HEK293 (cell line): Measurements from ENCODE around the gene TLE1.

ENCODE experiments used
- CTCF ChIA-PET: fragments of 350-600 bp; formaldehyde crosslinking; extraction: SDS; loops from one replicate; lab custom pipeline; 2021; ENCODE audit warnings: antibody characterized with exemption; lab: Yijun Ruan, JAX
- POLR2A ChIA-PET: fragments of 300-600 bp; formaldehyde crosslinking; extraction: SDS; loops from one replicate; lab custom pipeline; 2020; ENCODE audit warnings: antibody characterized with exemption, inconsistent platforms; lab: Yijun Ruan, JAX
- H3K27ac ChIP-seq: fragments of 200-500 bp; sonication (Bioruptor generic); 2 replicates; pipeline ENCODE4 v1.5.1; 2014; ENCODE audit warnings: low read depth, low read length, control low read depth, inconsistent platforms; ENCODE audit errors: extremely low read depth
- H3K36me3 ChIP-seq, 2 experiments: fragments of 200-500 bp in 1 of 2; sonication (Bioruptor generic) in 1 of 2; 1 replicate in 1 of 2; 2 replicates in 1 of 2; pipeline ENCODE4 v1.5.1; 2014 to 2017; ENCODE audit warnings: inconsistent platforms in 2 of 2, low read length in 2 of 2; ENCODE audit not compliant: control insufficient read depth in 2 of 2, insufficient read depth in 1 of 2
- H3K4me1 ChIP-seq: fragments of 200-500 bp; sonication (Bioruptor generic); 2 replicates; pipeline ENCODE4 v1.5.1; 2014; ENCODE audit warnings: mild to moderate bottlenecking, low read length, inconsistent platforms; ENCODE audit not compliant: control insufficient read depth, insufficient read depth
- H3K4me3 ChIP-seq: 2 replicates; pipeline ENCODE4 v1.5.1; 2011; ENCODE audit warnings: low read depth, mild to moderate bottlenecking, control low read depth, low read length, moderate library complexity
- H3K9me3 ChIP-seq: fragments of 200-500 bp; sonication (Bioruptor generic); 2 replicates; pipeline ENCODE4 v1.5.1; 2014; ENCODE audit warnings: low read depth, low read length, inconsistent platforms; ENCODE audit not compliant: control insufficient read depth, insufficient read depth
- BCL6B ChIP-seq: fragments of 450-650 bp; formaldehyde crosslinking; IDR thresholded peaks from 2 replicates; pipeline ENCODE4 v1.5.1; 2017; ENCODE audit warnings: missing biosample characterization, missing genetic modification characterization
- FEZF1 ChIP-seq: fragments of 450-650 bp; formaldehyde crosslinking; IDR thresholded peaks from 2 replicates; pipeline ENCODE4 v1.5.1; 2016; ENCODE audit warnings: missing biosample characterization, missing genetic modification characterization
- HIC1 ChIP-seq: fragments of 450-650 bp; formaldehyde crosslinking; IDR thresholded peaks from 2 replicates; pipeline ENCODE4 v1.5.1; 2016; ENCODE audit warnings: missing biosample characterization, missing genetic modification characterization
- HOXD13 ChIP-seq: sonication (generic); formaldehyde crosslinking; IDR thresholded peaks from 2 replicates; pipeline ENCODE4 v1.8.0; 2022; ENCODE audit warnings: missing genetic modification reagents, borderline replicate concordance
- KLF7 ChIP-seq: fragments of 450-650 bp; formaldehyde crosslinking; IDR thresholded peaks from 2 replicates; pipeline ENCODE4 v1.5.1; 2016; ENCODE audit warnings: missing biosample characterization, missing genetic modification characterization, borderline replicate concordance
- KLF8 ChIP-seq: fragments of 450-650 bp; formaldehyde crosslinking; IDR thresholded peaks from 2 replicates; pipeline ENCODE4 v1.5.1; 2016; ENCODE audit warnings: missing biosample characterization, missing genetic modification characterization
- MYNN ChIP-seq: fragments of 450-650 bp; formaldehyde crosslinking; IDR thresholded peaks from 2 replicates; pipeline ENCODE4 v1.5.1; 2016; ENCODE audit warnings: missing biosample characterization, missing genetic modification characterization, borderline replicate concordance
- PATZ1 ChIP-seq: fragments of 450-650 bp; formaldehyde crosslinking; IDR thresholded peaks from 2 replicates; pipeline ENCODE4 v1.5.1; 2016; ENCODE audit warnings: missing biosample characterization, missing genetic modification characterization
- PRDM1 ChIP-seq: fragments of 450-650 bp; formaldehyde crosslinking; IDR thresholded peaks from 2 replicates; pipeline ENCODE4; 2016; ENCODE audit warnings: missing biosample characterization, missing genetic modification characterization
- ZBTB8A ChIP-seq: fragments of 450-650 bp; formaldehyde crosslinking; IDR thresholded peaks from 2 replicates; pipeline ENCODE4 v1.5.1; 2016; ENCODE audit warnings: missing biosample characterization, missing genetic modification characterization
- ZEB2 ChIP-seq: fragments of 450-650 bp; formaldehyde crosslinking; IDR thresholded peaks from 2 replicates; pipeline ENCODE4 v1.5.1; 2016; ENCODE audit warnings: missing biosample characterization, missing genetic modification characterization
- ZNF133 ChIP-seq: fragments of 450-650 bp; formaldehyde crosslinking; IDR thresholded peaks from 2 replicates; pipeline ENCODE4 v1.5.1; 2016; ENCODE audit warnings: missing biosample characterization, missing genetic modification characterization
- ZNF140 ChIP-seq: fragments of 450-650 bp; formaldehyde crosslinking; IDR thresholded peaks from 2 replicates; pipeline ENCODE4 v1.5.1; 2016; ENCODE audit warnings: missing biosample characterization, missing genetic modification characterization
- ZNF274 ChIP-seq, 2 experiments: fragments of 200-500 bp in 1 of 2; fragments of 450-650 bp in 1 of 2; sonication (Bioruptor generic) in 1 of 2; formaldehyde crosslinking in 1 of 2; IDR thresholded peaks; 2 replicates each; pipeline versions ENCODE4 v1.5.1 to v1.6.1; 2014 to 2016; ENCODE audit warnings: borderline replicate concordance in 1 of 2, inconsistent platforms in 1 of 2, low read length in 1 of 2, missing biosample characterization in 1 of 2, missing genetic modification characterization in 1 of 2
- ZNF292 ChIP-seq: fragments of 450-650 bp; formaldehyde crosslinking; IDR thresholded peaks from 2 replicates; pipeline ENCODE4 v1.5.1; 2016; ENCODE audit warnings: low read depth, missing biosample characterization, missing genetic modification characterization, borderline replicate concordance
- ZNF335 ChIP-seq: fragments of 450-650 bp; formaldehyde crosslinking; conservative IDR thresholded peaks from 2 replicates; pipeline ENCODE4 v1.5.1; 2016; ENCODE audit warnings: missing biosample characterization, missing genetic modification characterization
- ZNF350 ChIP-seq: fragments of 450-650 bp; formaldehyde crosslinking; IDR thresholded peaks from 2 replicates; pipeline ENCODE4 v1.5.0; 2017; ENCODE audit warnings: missing biosample characterization, mild to moderate bottlenecking, missing genetic modification characterization
- ZNF354C ChIP-seq: fragments of 450-650 bp; formaldehyde crosslinking; IDR thresholded peaks from 2 replicates; pipeline ENCODE4 v1.5.1; 2016; ENCODE audit warnings: missing biosample characterization, missing genetic modification characterization, low read depth, borderline replicate concordance
- ZNF423 ChIP-seq: fragments of 450-650 bp; formaldehyde crosslinking; IDR thresholded peaks from 2 replicates; pipeline ENCODE4 v1.5.1; 2016; ENCODE audit warnings: missing biosample characterization, missing genetic modification characterization
- ZNF473 ChIP-seq: fragments of 450-650 bp; formaldehyde crosslinking; IDR thresholded peaks from 2 replicates; pipeline ENCODE4 v1.5.1; 2017; ENCODE audit warnings: missing biosample characterization, missing genetic modification characterization
- ZNF488 ChIP-seq: fragments of 450-650 bp; formaldehyde crosslinking; IDR thresholded peaks from 2 replicates; pipeline ENCODE4 v1.5.1; 2016; ENCODE audit warnings: missing biosample characterization, missing genetic modification characterization
- ZNF529 ChIP-seq: fragments of 450-650 bp; formaldehyde crosslinking; IDR thresholded peaks from 2 replicates; pipeline ENCODE4 v1.5.1; 2017; ENCODE audit warnings: missing genetic modification characterization, missing biosample characterization; ENCODE audit not compliant: insufficient replicate concordance
- ZNF621 ChIP-seq: fragments of 450-650 bp; formaldehyde crosslinking; IDR thresholded peaks from 2 replicates; pipeline ENCODE4 v1.5.1; 2017; ENCODE audit warnings: missing biosample characterization, missing genetic modification characterization
- ZNF624 ChIP-seq: fragments of 450-650 bp; formaldehyde crosslinking; IDR thresholded peaks from 2 replicates; pipeline ENCODE4 v1.5.1; 2017; ENCODE audit warnings: missing biosample characterization, missing genetic modification characterization
- ZNF626 ChIP-seq: fragments of 450-650 bp; sonication (Bioruptor Pico); formaldehyde crosslinking; IDR thresholded peaks from 2 replicates; pipeline ENCODE4 v1.5.1; 2018; ENCODE audit warnings: missing biosample characterization, missing genetic modification characterization, inconsistent platforms
- ZNF664 ChIP-seq: fragments of 450-650 bp; formaldehyde crosslinking; IDR thresholded peaks from 2 replicates; pipeline ENCODE4 v1.5.1; 2016; ENCODE audit warnings: missing biosample characterization, missing genetic modification characterization
- ZNF747 ChIP-seq: fragments of 450-650 bp; formaldehyde crosslinking; IDR thresholded peaks from 2 replicates; pipeline ENCODE4 v1.5.1; 2016; ENCODE audit warnings: missing biosample characterization, missing genetic modification characterization
- ZNF76 ChIP-seq: fragments of 450-650 bp; formaldehyde crosslinking; IDR thresholded peaks from 2 replicates; pipeline ENCODE4; 2016; ENCODE audit warnings: low read depth, missing biosample characterization, missing genetic modification characterization, borderline replicate concordance
- ZNF785 ChIP-seq: fragments of 450-650 bp; formaldehyde crosslinking; IDR thresholded peaks from 2 replicates; pipeline ENCODE4 v1.5.1; 2016; ENCODE audit warnings: missing biosample characterization, missing genetic modification characterization

Gene TLE1

GRCh38 chr9:81693671-81694378, 4.5 kb upstream of the TLE1 start (continued):
- TF ChIP-seq ZBTB8A (tag by site-specific recombination) (no peak), ZNF785 (tag by site-specific recombination) (no peak), ZNF140 (no peak), HIC1 (tag by site-specific recombination) (no peak), ZNF76 (tag by site-specific recombination) (no peak)

GRCh38 chr9:81690251-81690851, 1.0 kb upstream of the TLE1 start:
- Histone ChIP-seq H3K4me1 (peaks cover 14% of the 10 kb centered on the region), H3K27ac (peak overlapping the region; percentile 93), H3K9me3 (no peaks in the 10 kb centered on the region), H3K4me3 (peak overlapping the region; percentile 47), H3K36me3 (peaks cover 0 to 5% of the 10 kb centered on the region in 2 experiments; a peak in 1 of 3 replicates)
- ChIA-PET CTCF (interaction anchor here (0.7 kb wide), 1 partner anchor 487 kb away, joined by 3 read pairs; no protein-coding TSS in a partner anchor), POLR2A (interaction anchor here (0.6 to 2.6 kb wide), 5 partner anchors 34 to 916 kb away, joined by 3 to 13 read pairs (median 4); no protein-coding TSS in a partner anchor)
- TF ChIP-seq PRDM1 (tag by site-specific recombination) (no peak), ZNF624 (tag by site-specific recombination) (no peak), ZNF354C (tag by site-specific recombination) (no peak), ZNF621 (tag by site-specific recombination) (no peak), KLF8 (tag by site-specific recombination) (no peak), ZNF133 (tag by site-specific recombination) (no peak), KLF7 (tag by site-specific recombination) (no peak), ZNF785 (tag by site-specific recombination) (no peak), ZNF664 (tag by site-specific recombination) (peak; percentile 15; the same call in 1 of the 2 replicates), ZEB2 (tag by site-specific recombination) (no peak), ZNF350 (tag by site-specific recombination) (no peak), ZNF473 (tag by site-specific recombination) (no peak), ZNF488 (tag by site-specific recombination) (no peak), PATZ1 (peak; percentile 27), HOXD13 (CRISPR knock-in tag) (no peak), ZNF274 (IDR thresholded peaks at IDR 0.05; ENCODE audit: low read length) (no peak), ZNF274 (tag by site-specific recombination; IDR thresholded peaks at IDR 0.05; ENCODE audit: borderline replicate concordance) (no peak), FEZF1 (peak; percentile 98), MYNN (tag by site-specific recombination) (peak; percentile 88), ZNF292 (no peak), ZNF423 (no peak), ZNF747 (tag by site-specific recombination) (no peak), ZNF529 (tag by site-specific recombination) (no peak), ZNF626 (tag by site-specific recombination) (no peak), BCL6B (no peak), ZNF335 (peak; percentile 44; the same call in 1 of the 2 replicates)
